AG09319 (cell line): ENCODE results near the gene DLEU7.

Experiments
- DNase-seq: peaks from one replicate; pipeline ENCODE4 v3.0.0-alpha.2; 2010; ENCODE audit warnings: low read depth; ENCODE audit errors: extremely low read depth
- CTCF ChIP-seq: IDR thresholded peaks from 2 replicates; pipeline ENCODE4 v1.5.1; 2011; ENCODE audit warnings: low read depth, mild to moderate bottlenecking, inconsistent platforms, low read length, moderate library complexity

The DLEU7 gene

GRCh38 chr13:50831512-50831911, 12.0 kb downstream of the DLEU7 start:
- no peak for DNase-seq
- no peak for TF ChIP-seq CTCF

GRCh38 chr13:50829896-50830295, 13.6 kb downstream of the DLEU7 start:
- TF ChIP-seq CTCF: no peak
- peak; percentile 25 for DNase-seq

GRCh38 chr13:50829226-50829625, 14.3 kb downstream of the DLEU7 start:
- no peak for TF ChIP-seq CTCF
- no peak for DNase-seq

- TF ChIP-seq CTCF: no peak
- no peak for DNase-seq
Observed at GRCh38 chr13:50826035-50826434, 17.5 kb downstream of the DLEU7 start.

- no peak for DNase-seq
- no peak for TF ChIP-seq CTCF
Observed at GRCh38 chr13:50812242-50812641, 31.2 kb downstream of the DLEU7 start.

- TF ChIP-seq CTCF: no peak
- DNase-seq: no peak
Observed at GRCh38 chr13:50810998-50811397, 32.5 kb downstream of the DLEU7 start.

GRCh38 chr13:50810468-50810867, 33.0 kb downstream of the DLEU7 start:
- no peak for TF ChIP-seq CTCF
- DNase-seq: no peak
